C4-2B (cell line): ENCODE data around the gene CSNK2A3.

Experiments used
- CTCF ChIP-seq: fragments of 450-650 bp; conservative IDR thresholded peaks from 2 replicates; pipeline ENCODE4 v1.5.1; 2017; ENCODE audit warnings: mild to moderate bottlenecking
- ZFX ChIP-seq: fragments of 450-650 bp; IDR thresholded peaks from 2 replicates; pipeline ENCODE4 v1.6.1; 2017

- TF ChIP-seq CTCF (no peak), ZFX (no peak)
These were observed 29.0 kb downstream of the CSNK2A3 start for GRCh38 chr11:11324090-11324489.
